ENCODE results near the gene STAM2. TPM values are rescaled to one million over a fixed set of nuclear protein-coding genes. Genes with fewer than 3 reads are reported as not detected.
"Not testable (repeated sequence)": the region's sequence is repeated elsewhere in the genome, so short reads cannot be mapped to it uniquely, and the experiment has no call there.

The STAM2 gene
- total RNA-seq, 1 donor from 2014 or later, result 4.0 TPM

DNA sequence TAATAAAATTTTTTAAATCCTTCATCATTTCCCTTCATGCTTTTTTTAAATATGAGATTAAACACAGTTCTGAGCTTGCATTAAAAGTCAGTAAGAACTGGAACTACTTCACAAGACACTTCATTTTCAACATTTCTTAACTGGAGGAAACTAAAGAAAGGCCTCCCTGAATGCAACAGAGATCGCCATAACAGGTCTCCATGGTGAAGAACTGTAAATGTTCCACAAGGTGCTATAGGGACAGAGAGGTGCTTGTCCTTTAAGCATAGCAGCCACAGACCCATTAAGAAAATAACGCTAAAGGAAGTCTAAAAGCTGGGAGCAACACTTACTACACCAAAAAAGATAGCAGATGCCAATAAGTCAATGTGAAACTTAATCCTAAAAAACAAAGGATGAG lies 8.5 kb downstream of the STAM2 start:
- TF ChIP-seq CTCF (IDR thresholded peaks at IDR 0.05), result no peak
- Histone ChIP-seq H3K4me3 (peak overlapping the region in 1 of 2 donors; percentile 33), H3K27me3 (no peaks in the 10 kb centered on the region), H3K27ac (peak overlapping the region; percentile 54 to 57), H3K36me3 (no peaks in the 10 kb centered on the region), H3K4me1 (peaks cover 9 to 29% of the 10 kb centered on the region in 2 donors), H3K9me3 (no peaks in the 10 kb centered on the region)
- intact Hi-C loops (cut with DNase I), result no loop called here
- no peak for DNase-seq (ENCODE audit: low spot score in 2 of 2)

GRCh38 chr2:152166633-152167032 lies 8.9 kb downstream of the STAM2 start:
- H3K27ac ChIP-seq, result peak overlapping the region; percentile 42 to 57
- no peaks in the 10 kb centered on the region for H3K9me3 ChIP-seq
- peak overlapping the region in 1 of 2 donors; percentile 33 for H3K4me3 ChIP-seq
- peaks cover 9 to 27% of the 10 kb centered on the region in 2 donors for H3K4me1 ChIP-seq
- no peaks in the 10 kb centered on the region for H3K36me3 ChIP-seq
- intact Hi-C loops (cut with DNase I), result no loop called here
- TF ChIP-seq CTCF (IDR thresholded peaks at IDR 0.05), result no peak
- no peak for DNase-seq (ENCODE audit: low spot score in 2 of 2)
- no peaks in the 10 kb centered on the region for H3K27me3 ChIP-seq

DNA sequence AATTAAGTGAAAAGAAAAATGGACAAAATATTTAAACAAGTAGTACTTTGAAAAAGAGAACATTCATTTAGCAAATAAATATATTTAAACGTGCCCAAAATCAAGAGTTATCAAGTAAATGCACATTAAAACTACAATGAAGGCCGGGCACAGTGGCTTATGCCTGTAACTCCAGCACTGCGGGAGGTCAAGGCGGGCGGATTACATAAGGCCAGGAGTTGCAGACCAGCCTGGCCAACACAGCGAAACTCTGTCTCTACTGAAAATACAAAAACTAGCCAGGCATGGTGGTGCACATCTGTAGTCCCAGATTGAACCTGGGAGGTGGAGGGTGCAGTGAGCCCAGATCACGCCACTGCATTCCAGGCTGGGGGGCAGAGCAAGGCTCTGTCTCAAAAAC lies 9.8 kb downstream of the STAM2 start:
- Histone ChIP-seq H3K4me3 (peak overlapping the region in 1 of 2 donors; percentile 33), H3K27ac (peak overlapping the region; percentile 42 to 57), H3K36me3 (no peaks in the 10 kb centered on the region), H3K9me3 (no peaks in the 10 kb centered on the region), H3K4me1 (peaks cover 9 to 23% of the 10 kb centered on the region in 2 donors), H3K27me3 (no peaks in the 10 kb centered on the region)
- no peak for TF ChIP-seq CTCF (IDR thresholded peaks at IDR 0.05)
- no peak for DNase-seq (ENCODE audit: low spot score in 2 of 2)
- intact Hi-C loops (cut with DNase I), result no loop called here

DNA sequence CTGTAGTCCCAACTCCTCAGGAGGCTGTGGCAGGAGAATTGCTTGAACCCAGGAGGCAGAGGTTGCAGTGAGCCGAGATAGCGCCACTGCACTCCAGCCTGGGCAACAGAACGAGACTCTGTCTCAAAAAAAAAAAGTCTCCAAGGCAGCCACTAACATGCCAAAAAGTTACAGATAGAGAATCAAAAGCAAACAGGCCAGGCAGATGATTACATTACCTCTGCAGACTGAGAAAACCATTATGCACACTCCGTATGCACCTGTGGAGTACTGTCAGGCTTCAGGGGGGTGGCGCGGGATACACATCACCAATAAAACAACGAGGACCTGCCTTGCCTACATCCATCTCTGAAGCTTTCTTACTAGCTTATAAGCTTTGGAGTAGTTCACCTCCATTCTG lies 10.3 kb downstream of the STAM2 start:
- H3K27ac ChIP-seq, result peak overlapping the region in 1 of 2 donors; percentile 57
- H3K9me3 ChIP-seq, result no peaks in the 10 kb centered on the region
- no peaks in the 10 kb centered on the region for H3K36me3 ChIP-seq
- intact Hi-C loops (cut with DNase I), result no loop called here
- H3K4me3 ChIP-seq, result peak overlapping the region in 1 of 2 donors; percentile 12
- H3K27me3 ChIP-seq, result no peaks in the 10 kb centered on the region
- DNase-seq (ENCODE audit: low spot score in 2 of 2), result no peak
- H3K4me1 ChIP-seq, result peaks cover 9 to 20% of the 10 kb centered on the region in 2 donors
- TF ChIP-seq CTCF (IDR thresholded peaks at IDR 0.05), result no peak

- intact Hi-C loops (cut with DNase I); H3K9me3 ChIP-seq; H3K27me3 ChIP-seq; H3K36me3 ChIP-seq; DNase-seq (ENCODE audit: low spot score in 2 of 2); H3K4me3 ChIP-seq; H3K27ac ChIP-seq: not testable (repeated sequence)
- H3K4me1 ChIP-seq, result peaks cover 9 to 17% of the 10 kb centered on the region in 2 donors
Measured at GRCh38 chr2:152163669-152164068, 11.9 kb downstream of the STAM2 start.

DNA sequence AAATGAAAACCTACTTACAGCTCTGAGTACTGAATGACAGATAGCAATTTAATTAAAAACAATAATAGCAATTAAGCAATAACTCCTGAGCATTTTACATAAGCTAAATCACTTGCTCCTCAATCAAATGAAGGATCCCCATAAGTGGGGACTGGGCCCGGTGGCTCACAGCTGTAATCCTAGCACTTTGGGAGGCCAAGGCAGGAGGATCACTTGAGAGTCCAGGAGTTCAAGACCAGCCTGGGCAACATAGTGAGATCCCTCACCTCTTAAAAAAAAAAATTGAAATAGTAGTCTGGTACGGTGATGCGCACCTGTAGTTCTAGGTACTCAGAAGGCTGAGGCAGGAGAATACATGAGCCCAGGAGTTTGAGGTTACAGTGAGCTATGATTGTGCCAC lies 13.4 kb downstream of the STAM2 start:
- no peaks in the 10 kb centered on the region for H3K27me3 ChIP-seq
- no peak overlapping the region for H3K4me3 ChIP-seq
- DNase-seq (ENCODE audit: low spot score in 2 of 2), result no peak
- H3K27ac ChIP-seq, result no peak overlapping the region
- H3K4me1 ChIP-seq, result peaks cover 9 to 11% of the 10 kb centered on the region in 2 donors
- H3K9me3 ChIP-seq, result no peaks in the 10 kb centered on the region
- no peak for TF ChIP-seq CTCF (IDR thresholded peaks at IDR 0.05)
- intact Hi-C loops (cut with DNase I), result no loop called here
- peaks cover 0 to 3% of the 10 kb centered on the region in 2 donors for H3K36me3 ChIP-seq
